CD4-positive, alpha-beta T cell treated with Interleukin-6 for 4 hours (primary cell): ENCODE measurements around the gene VTI1B.
"Not testable (repeated sequence)": the region's sequence is repeated elsewhere in the genome, so short reads cannot be mapped to it uniquely, and the experiment has no call there.

Source experiments
- DNase-seq: peaks from one replicate; pipeline ENCODE4 v3.0.0-alpha.2; 2020; ENCODE audit warnings: mixed read lengths

The VTI1B gene, protein sequence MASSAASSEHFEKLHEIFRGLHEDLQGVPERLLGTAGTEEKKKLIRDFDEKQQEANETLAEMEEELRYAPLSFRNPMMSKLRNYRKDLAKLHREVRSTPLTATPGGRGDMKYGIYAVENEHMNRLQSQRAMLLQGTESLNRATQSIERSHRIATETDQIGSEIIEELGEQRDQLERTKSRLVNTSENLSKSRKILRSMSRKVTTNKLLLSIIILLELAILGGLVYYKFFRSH

DNA sequence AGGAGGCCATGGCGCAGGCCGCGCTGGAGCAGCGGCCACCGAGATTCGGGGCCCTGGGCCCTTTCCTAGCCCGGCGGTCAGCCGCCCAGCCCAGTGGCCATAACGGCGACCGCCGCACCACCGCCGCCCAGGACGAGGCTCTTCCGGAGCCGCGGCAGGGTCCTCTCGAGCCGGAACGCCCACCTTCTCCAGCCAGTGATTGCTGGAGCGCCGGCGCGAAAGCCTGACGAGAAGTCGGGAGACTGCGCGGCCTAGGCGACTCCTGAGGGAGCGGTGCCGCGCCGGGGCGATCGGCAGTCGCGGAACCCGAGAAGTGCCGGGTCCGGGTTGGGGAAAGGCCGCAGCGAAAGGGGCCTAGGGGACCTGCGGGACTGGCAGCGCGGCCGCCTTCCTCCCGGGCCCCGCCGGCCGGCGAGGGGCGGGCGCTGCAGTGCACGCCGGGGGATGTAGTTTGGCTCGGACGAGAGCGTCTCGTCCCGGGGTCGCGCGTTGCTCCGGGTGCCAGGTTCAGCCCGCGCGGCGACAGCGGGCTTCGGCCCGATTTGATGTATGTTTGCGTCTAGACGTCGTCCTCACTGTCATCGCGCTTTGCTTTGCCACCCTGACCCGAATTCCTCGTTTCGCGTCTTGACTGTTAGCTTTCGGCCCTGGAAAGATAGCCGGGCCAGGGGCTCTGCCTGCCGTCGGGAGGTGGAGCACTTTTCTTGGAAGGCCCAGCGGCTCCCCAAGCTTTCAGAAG, at the start of gene VTI1B:
Gene VTI1B, minus strand, starts transcription at position 153 of the 739 bp plus-strand sequence. Its CDS starts 143 bp downstream, at position 10.
- peak; percentile 78 for DNase-seq

DNA sequence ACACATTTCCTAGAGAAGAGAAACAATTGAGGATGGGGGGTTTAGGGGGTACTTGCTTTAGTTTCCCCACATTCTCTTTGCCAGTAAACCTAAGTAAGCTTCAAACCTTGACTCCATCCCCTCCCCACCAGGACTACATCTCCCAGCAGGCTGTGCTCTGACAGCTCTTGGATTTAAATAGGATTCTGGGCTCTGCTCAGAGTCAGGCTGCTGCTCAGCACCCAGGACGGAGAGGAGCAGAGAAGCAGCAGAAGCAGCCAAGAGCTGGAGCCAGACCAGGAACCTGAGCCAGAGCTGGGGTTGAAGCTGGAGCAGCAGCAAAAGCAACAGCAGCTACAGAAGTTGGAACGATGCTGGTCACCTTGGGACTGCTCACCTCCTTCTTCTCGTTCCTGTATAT, 47.9 kb upstream of the VTI1B start:
- DNase-seq: no peak

DNA sequence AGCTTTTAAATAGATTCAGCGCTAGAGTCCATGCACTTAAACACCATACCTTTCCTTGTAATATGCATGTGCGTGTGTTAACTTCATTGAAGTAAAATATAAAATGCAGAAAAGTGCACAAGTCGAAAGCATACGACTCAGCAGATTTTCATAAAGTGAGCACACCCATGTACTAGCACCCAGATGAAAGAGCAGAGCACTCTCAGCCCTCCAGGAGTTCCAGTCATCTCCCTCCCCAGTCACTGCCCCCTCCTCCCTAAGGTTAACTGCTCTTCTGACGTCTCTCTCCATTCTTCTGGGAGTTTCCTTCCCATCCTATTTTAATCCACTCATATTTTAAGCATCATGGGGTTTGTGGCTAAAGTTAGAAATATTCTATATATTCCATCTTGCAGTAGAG, 47.4 kb upstream of the VTI1B start:
- DNase-seq: no peak

DNA sequence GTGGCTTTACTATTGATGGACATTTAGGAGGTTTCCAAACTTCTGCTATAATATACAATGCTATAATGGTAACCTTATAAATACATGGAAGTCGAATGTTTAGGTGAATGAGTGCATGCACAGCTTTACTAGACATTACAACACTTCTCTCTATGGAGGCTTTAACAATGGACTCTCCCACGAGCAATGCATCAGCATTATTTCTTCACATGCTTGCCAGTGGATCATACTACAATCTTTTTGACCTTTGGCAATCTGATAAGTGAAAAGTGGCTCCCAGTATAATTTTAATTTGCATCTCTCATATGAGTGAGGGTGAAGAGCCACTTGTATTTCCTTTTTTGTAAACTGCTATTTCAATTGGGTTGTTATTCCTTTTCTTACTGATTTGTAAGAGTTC, 45.4 kb upstream of the VTI1B start:
- no peak for DNase-seq

DNA sequence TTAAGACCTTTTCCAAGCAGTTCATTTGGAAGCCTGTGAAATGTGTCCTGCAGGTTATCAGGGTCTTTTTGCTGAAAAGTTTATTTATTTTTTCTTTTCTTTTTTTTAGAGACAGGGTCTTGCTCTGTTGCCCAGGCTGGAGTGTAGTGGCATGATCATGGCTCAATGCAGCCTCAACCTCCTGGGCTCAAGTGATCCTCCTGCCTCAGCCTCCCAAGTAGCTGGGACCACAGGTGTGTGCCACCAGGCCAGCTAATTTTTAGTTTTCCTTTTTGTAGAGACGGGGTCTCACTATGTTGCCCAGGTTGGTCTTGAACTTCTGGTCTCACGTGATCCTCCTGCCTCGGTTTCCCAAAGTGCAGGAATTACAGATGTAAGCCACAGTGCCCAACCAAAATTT, 45.0 kb upstream of the VTI1B start:
- not testable (repeated sequence) for DNase-seq

DNA sequence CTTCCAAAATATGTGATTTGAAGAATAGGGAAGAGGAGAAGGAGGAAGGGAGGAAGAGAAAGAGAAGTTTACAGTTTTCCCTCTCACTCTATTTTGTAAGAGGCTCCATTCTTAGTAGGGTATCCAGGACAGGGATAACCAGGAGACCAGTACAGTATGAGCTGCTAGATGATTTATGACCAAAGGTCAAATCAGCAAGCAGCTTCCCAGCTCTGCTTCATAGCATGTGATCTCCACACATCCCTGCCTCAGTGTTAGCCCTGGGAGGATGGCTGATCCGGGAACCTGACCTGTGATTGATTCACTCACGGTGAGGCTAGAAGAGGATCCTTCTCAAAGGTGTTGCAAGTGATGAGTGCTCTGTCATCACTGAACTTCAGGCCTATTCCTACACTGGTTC, 43.8 kb upstream of the VTI1B start:
- no peak for DNase-seq

DNA sequence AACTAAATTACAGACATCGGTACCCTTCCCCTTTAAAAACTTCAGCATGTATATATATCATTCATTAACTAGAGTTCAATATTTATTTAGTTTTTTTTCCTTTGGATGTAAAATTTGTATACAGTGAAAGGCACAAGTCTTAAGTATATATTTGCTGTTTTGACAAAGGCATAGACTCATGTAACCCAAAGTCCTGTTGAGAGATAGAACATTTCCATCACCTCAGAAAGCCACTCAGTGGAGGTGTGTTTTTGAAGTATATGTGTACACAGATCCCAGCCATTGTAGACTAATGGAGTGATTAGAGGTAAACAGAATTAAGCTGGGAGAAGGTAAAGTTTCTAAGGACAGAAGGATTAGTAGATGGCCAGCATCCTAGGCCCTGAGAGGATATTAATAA, 42.6 kb upstream of the VTI1B start:
- no peak for DNase-seq

DNA sequence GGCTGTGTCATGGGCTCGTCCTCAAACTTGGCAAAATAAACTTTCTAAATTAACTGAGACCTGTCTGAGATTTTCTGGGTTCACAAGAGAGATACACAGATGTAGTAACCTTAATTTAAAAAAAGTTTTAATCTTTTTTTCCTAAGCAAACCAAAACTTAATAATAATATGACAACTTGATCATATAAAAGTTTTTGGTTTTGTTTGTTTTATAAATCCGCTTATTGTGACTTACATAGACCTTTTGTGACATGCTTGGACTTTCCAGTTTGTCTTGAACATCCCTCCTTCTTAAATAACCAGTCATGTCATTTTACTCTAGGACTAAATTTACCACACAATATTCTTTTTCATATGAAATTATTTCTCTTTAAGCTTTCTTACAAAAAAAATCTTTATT, 35.8 kb upstream of the VTI1B start:
- DNase-seq: no peak

DNA sequence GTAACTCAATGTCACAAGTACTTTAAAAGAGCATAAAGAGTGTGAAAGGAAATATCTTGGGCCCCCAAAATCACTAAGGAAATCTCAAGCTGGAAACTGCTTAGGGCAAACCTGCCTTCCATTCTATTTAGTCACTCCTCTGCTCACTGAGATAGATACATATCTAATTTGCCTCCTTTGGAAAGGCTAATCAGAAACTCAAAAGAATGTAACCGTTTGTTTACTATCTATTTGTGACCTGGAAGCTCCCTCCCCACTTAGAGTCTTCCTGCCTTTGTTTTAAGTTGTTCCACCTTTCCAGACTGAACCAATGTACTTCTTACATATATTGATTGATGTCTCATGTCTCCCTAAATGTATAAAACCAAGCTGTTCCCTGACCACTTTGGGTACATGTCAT, 35.4 kb upstream of the VTI1B start:
- not testable (repeated sequence) for DNase-seq

DNA sequence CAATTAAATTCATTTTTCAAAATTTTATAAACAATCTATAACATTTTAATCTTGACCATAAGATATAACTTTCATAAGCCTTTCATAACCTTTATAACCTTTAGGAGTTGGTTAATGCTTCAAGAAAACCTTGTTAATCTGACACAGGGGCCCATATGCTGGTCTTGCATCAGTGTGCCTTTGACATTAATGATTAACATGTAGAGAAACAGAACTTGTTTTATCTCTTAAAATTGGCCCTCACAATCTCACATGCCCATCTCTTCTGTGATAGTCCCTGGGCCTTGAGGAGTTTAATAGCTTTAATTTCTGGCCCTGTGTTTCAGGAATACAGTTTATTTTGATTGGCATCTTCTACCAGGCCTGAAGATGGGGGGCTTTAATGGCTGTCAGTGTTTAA, 34.9 kb upstream of the VTI1B start:
- not testable (repeated sequence) for DNase-seq

DNA sequence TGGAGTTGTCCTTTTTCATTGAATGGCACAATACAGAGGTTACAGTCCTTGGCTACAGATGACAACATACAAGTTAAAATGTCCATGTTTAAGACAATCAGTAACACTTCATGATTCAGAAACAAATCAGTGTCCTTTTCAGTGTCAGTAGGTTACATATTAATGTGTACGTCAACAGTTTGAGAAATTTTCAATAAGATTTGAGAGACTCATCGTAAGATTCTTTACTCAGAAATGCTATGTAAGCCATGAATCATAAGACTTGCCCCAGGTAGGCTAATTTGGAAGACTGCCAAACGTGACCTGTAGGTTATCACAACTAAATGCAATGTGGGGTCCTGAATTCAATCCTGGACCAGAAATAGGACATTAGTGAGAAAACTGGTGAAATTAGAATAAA, 30.8 kb upstream of the VTI1B start:
- no peak for DNase-seq

DNA sequence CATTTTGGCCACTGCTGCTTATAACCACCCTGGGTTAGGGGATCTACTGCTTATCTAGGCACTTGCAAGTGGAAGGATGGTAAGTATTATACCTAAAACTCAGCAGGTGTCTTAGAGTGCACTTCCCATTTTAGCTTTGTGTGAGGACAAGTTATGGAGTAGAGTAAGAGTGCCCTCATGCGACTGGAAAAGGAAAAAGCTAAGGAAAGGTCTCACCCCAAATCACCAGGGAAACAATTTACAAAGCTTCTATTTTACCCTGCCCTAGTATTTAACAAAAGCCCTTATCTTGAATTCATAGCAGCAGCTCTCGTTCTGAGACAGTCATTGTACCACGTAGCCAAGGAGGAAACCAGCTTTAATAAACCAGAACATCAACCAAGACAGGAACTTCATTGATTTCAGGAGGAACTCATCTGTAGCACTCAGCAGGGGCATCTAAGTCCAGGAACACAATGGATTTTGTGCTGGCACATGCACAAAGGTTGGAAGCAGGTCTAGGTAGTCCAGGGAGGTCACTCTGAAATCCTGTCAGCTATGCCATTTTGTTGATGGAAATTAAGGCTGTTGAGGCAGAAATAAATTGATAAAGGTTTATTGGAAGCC, 30.2 kb upstream of the VTI1B start:
- DNase-seq: peak; percentile 45

DNA sequence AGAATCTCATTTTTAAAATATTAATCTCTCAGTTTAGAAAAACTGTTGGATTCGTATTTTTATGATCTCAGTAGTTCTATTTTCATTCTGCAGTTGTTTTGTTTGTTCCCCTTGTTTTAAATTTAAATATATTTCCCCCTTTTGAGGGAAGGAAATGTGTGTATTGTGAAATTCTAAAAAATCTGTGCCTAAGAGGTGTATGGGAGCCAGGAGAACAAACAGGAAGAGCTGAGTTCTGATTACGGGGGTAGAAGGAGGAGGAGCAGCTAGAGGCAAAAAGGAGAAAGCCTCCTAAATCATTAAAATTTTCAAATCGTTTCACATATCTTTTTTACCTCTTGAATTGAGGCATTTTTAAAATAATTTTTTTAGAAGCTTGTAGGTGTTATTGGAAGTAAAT, 29.6 kb upstream of the VTI1B start:
- DNase-seq: no peak

DNA sequence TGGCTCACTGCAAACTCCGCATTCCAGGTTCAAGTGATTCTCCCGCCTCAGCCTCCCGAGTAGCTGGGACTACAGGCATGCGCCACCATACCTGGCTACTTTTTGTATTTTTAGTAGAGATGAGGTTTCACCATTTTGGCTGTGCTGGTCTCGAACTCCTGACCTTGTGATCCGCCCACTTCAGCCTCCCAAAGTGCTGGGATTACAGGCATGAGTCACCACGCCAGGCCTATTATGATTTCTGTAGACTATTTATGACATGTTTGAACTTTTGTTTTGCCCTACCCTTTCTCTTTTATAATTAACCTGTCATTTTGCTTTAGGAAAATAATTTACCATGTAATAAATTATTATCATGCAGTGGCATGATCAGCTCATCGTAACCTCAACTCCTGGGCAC, 27.1 kb upstream of the VTI1B start, which contains the start of gene RDH12:
Gene RDH12, plus strand, starts transcription at position 395 of the 400 bp plus-strand sequence. CDS start 20,757 bp downstream, outside the sequence.
- DNase-seq: not testable (repeated sequence)

DNA sequence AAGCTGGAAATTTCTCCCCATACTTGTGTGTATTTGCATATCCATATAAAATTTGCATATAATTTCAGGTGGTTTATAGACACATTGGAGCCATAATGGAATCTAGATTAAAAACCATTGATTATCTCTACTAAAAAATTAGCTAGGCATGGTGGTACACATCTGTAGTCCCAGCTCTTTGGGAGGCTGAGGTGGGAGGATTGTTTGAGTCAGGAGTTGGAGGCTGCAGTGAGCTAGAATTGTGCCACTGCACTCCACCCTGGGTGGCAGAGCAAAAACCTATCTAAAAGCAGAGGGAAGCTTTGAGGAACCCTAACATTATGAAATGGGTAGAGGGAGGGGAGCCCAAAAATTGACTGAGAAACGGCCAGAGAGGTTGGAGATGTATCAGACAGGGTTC, 23.7 kb upstream of the VTI1B start:
- DNase-seq: no peak

DNA sequence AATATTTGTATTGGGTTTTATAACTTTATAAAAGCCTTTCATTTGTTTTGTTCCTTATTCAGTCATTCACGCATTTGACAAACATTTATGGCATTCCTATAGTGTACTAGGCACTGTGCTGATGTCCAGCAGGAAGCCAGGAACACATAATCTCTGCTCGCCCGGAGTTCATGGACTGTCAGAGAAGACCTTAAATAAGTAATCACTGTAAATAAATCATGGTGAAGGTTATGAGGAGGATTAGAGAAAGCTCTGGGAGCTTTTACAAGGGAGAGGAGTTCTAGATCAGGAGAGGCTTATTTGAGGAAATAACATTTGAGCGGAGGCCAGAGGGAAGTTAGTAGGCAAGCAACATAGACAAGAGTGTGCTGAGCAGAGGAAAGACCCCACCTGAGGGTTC, 22.6 kb upstream of the VTI1B start:
- DNase-seq: no peak

DNA sequence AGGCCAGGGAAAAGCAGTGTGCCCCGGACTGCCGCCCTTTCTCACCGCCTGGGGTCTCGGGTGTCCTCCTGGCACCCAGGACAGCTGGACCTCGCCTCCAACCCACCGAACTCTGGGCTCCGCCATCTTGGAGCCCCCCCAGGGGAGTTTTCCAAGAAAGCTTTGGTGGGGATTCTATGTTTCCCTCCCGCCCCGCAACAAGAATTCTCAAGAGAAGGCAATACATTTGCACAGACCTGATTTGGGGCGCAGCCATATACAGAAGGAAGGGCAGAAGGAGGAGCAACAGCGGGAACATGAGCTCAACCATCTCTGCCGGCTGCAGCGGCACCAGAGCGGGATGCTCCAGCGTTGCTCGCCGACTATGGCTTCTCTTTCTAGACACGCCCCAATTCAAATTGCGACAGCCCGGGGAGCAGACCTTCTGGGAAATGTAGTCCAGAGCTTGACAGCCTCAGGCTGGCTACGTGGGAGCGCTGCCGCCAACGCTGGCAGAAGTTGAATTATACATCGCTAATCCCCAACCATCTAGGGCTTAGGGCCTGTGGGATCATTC, 21.0 kb upstream of the VTI1B start, which contains the start of gene RDH11:
Gene RDH11, minus strand, starts transcription at position 371 of the 556 bp plus-strand sequence. Its CDS starts 61 bp downstream, at position 310.
- DNase-seq: peak; percentile 82

DNA sequence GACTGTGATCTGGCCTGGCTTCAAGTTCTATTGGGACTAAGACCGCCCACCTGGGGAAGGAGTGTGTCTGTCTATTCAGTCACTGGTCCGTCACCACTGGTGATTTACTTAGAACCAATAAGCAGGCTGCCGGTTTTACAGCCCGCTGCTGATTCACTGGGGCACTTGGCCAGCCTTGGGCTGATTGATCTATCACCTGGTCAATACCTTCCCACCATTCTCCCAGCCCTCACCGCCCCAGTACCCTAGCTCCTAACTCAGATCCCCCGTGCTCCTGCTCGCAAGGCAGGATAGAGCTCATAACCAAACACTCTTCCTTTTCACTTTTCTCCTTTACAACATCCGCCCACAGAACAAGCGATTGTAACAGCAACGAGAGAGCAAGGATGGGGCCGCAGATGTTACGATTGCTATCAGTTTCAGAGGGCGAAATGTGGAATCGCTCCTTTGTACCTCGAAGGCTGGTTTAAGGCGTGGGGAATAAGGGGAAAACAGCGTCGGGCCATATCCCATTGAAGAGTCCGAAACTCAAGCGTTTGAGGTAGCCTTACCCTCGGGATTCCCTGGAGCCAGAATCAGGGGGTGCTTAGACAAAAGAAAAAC, 20.5 kb upstream of the VTI1B start:
- peak; percentile 65 for DNase-seq

DNA sequence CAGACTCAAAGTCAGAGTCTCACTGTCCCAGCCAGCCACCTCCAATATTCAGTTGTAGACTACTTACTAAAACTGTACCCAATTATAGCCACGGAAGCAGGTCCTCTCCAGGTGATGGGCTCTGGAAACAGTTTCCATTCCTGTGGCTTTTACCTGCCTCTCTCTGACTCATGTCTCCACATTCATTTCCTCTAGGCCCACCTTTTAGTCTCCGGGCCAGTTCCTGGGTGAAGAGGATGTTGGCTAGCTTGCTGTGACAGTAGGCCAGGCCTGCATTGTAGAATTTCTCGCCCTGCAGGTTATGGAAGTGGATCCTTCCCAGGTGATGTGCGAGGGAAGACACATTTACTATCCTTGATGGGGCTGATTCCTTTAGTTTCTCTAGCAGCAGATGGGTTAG, 15.6 kb upstream of the VTI1B start:
- no peak for DNase-seq

DNA sequence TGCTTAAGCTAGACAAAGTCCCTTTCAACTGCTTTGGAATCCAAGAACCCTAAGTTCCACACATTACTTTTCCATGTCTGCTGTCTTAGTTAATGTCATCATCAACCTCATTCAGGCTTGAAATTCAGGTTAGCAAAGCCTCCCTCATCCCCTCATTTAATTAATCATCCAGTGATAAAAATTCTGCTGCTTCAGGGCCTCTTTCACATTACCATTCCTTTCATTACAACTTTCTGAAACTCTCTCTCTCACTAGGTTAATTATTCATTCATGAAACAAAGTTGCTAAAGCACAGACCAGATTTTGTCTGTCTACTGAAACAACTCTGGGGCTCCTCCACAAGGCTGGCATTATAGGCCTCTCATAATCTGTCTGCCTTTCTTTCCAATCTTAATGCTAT, 9.4 kb upstream of the VTI1B start:
- DNase-seq: no peak

DNA sequence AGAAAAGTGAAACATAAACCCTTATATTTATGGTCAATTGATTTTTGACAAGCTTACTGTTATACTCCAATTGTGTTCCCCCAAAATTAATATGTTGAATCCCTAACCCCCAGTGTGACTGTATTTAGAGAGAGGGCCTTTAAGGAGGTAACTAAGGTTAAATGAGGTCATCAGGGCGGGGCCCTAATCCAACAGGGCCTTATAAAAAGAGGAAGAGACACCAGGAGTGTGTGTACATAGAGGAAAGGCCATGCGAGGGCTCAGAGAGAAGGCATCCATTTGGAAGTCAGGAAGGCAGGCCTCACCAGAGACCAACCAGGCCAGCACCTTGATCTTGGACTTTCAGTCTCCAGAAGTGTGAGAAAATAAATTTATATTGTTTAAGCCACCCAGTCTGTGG, 6.5 kb upstream of the VTI1B start:
- no peak for DNase-seq

DNA sequence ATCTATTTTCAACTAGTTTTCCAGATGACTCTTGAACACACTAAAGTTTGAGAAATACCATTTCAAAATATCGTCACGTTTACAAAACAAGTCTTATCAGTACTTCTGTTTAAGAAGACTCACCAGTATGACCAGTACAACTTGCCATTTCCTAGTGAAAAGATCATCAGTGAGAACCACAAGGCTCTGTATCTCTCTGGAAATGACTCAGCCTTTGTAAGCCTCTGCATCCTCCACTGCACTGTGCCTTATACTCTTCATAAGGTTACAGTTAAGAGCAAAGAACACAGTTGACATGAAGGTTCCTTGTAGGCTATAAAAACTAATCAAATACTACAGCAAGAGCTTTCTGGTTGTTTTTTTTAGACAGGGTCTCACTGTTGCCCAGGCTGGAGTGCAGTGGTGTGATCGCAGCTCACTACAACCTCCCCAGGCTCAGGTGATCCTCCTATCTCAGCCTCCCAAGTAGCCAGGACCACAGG, 5.7 kb upstream of the VTI1B start:
- DNase-seq: no peak

DNA sequence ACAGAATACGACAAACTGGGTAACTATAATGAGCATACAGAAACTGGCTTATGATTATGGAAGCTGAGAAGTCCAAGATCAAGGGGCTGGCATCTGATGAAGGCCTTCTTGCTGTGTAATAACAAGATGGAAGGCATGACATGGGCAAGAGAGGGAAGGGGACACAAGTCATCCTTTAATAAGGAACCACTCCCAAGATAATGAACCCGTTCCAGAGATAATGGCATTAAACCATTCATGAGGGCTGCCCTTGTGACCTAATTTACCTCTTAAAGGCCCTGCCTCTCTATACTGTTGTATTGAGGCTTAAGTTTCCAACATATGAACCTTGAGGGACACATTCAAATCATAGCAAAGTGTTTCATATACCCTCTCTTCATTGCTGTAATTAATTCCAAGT, 4.6 kb upstream of the VTI1B start:
- DNase-seq: no peak
